ENCODE data around the gene CASP2.
"Not testable (repeated sequence)": the region's sequence is repeated elsewhere in the genome, so short reads cannot be mapped to it uniquely, and the experiment has no call there.

Gene CASP2

DNA sequence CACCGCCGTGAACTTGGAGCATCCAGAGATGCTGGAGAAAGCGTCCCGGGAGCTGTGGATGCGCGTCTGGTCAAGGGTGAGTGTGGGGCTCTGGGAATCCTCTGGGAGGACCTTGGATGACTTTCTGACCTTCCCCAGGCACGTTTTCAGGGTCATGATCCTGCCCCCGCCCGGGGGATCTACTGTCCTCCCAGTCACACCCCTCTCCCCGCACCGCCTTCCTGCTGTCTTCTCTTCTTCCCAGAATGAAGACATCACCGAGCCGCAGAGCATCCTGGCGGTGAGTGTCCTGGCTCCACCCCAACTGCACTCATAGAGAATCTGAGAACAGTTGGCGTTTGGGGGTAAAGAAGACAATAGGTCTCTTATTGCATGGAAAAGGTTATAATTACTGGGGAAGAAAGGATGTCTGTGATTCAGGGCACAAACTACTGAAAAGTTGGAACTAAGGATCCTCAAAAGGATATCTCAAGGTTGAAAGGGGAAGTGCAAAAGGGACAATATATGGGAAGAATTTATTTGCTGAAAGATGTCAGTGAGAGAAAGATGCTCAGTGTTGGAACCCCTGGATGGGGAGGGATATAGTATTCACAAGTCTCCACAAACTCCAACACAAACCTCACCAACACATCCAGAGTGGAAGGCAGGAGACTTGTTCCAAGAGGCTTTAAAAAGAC lies 23.0 kb upstream of the CASP2 start:
- no peak for DNase-seq

DNA sequence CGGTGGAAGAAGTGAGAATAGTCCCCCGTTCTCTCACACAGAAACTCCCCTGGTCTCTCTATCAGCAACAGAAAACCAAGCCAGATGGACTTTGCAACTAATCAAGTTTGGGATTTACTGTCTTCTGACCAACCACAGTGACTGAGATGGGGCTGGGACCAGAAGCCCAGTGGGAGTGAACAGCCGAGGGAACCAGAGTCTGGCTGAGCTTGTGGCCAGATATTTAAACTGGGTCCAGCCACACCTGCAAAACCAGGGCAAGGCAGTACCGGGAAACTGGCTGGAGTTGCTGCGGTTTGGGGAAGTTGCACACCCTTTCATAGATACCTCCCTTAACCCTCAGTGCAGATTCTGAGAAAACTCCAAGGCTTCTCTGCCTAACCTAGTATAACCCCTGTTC lies 18.9 kb upstream of the CASP2 start:
- DNase-seq: peak; percentile 90

DNA sequence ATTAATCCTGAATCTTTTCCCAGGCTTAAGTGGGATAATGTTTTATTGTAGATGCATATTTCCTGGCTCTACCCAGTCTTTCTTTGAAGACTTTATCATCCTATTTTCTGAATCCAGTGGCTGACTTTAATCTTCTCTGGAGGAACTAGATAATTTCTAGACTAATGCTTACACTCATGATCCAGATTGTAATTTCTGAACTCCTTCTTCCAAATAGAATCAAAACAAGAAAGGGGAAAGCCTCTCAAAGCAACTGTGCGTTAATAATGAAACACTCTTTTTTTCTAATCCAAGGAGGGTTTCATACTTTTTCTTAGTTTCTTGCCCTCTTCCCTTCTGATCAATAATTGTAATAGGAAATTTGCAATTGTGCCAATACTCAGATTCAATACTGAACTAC lies 16.9 kb upstream of the CASP2 start:
- DNase-seq: no peak

DNA sequence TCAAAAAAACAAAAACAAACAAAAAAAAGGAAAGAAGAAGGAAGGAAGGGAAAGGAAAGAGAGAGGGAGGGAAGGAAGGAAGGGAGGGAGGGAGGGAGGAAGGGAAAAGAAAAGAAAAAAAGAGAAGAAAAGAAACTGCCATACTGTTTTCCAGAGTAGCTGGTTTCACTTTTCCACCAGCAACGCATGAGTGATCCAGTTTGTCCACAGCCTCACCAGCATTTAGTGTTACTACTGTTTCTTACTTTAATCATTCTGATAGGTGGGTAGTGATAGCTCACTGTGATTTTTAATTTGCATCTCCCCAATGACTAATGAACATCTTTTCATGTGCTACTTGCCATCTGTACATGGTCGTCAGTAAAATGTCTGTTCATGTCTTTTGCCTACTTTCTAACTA lies 15.3 kb upstream of the CASP2 start:
- DNase-seq: no peak

DNA sequence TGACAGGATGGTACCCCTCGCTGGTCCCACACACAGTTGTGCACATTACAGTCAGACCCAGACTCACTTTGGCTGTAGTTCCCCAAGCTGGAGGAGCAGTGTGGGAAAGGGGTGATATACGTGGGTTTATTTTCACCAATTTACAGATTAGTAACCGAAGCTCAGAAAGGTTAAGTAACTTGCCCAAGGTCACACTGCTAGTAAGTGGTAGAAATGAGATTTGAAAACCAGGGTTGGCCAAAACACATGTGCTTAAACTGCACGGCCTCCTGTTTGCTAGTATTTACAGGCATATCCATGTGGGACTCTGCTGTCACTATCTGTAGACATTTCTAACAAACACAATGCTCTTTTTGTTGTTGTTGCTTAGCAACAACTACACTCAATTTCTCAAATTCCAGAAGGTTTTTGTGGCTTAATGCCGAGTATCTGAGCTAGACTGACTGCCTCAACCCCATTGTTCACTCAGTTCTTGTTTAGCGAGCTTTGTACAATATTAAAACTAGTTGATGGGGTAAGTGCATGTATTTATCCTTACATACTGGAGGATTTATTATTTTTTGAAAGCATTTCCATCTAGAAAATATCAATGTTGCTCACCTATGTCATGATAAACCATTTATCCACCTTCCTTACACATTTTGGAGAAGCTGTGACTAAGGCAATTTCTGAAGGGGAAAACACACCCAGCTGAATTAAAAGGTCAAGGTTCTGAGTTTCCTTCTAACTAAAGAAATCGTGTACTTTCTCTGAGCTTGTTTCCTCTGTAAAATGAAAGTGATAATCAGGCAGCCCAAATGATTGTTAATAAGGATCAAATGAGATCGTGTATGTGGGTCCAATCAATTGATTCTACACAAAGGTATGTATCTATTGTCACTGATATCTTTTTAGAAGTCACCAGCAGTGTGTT lies 8.7 kb upstream of the CASP2 start:
- DNase-seq: no peak

DNA sequence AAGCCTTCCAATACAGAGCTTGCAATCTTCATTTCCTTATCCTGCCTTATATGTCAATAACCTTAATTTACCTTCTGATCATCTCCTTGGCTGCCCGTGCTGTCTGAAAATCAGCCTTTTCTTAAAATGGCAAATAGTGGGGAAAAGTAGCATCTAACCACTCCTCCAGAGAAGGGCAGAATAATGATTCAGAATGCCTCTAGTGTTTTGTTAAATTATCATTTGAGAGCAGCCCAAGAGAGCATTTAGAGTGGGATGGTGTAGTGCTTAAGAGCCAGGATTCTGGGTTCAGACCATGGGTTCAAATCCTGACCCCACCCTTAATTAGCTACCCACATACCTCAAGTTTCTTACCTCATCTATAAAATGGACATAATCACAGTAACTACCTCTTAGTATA lies 8.0 kb upstream of the CASP2 start:
- no peak for DNase-seq

DNA sequence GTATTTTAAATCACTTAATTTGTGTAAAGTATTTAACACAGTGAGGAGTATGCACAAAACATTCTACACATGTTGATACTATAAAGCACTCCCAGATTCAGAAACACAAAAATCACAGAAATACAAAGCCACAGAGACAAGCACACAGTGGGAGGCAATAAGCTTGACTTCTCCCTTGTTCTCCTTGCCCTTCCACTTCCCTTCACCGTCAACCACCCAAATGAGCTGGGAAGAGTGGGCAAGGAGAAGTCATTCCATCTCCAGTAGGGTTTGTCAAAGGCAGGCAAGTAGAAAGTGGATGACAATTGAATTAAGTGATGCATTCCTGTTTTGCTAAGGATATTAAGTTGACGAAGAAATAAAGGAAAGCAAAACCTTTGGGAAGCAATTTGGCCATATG lies 7.6 kb upstream of the CASP2 start:
- DNase-seq: no peak

DNA sequence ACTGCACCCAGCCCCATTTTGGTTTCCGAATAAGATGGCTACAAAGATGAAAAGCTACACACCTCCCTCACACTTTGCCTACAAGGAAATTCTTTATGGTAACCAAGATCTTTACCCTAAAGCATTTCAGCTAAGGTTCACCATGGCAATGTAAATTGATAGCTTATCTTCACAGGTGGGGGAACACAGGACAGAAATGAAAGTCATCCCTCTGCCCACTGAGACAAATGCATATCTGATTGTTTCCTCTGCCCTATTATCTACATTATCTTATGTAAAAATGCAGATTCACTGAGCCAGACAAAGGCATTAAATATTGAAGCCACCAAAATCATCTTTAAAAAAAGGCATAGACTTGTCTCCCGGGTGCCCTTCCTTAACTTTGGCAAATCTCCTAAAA lies 6.6 kb upstream of the CASP2 start:
- no peak for DNase-seq

DNA sequence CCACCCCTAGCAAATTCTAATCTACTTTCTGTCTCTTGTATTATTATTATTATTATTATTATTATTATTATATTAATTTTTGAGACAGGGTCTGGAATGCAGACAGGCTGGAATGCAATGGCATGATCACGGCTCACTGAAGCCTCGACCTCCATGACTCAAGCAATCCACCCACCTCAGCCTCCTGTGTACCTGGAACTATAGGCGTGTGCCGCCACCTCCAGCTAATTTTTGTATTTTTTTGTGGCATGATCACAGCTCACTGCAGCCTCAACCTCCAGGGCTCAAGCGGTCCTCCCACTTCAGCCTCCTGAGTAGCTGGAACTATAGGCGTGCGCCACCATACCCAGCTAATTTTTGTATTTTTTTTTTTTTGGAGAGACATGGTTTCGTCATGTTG lies 6.0 kb upstream of the CASP2 start:
- DNase-seq: no peak

DNA sequence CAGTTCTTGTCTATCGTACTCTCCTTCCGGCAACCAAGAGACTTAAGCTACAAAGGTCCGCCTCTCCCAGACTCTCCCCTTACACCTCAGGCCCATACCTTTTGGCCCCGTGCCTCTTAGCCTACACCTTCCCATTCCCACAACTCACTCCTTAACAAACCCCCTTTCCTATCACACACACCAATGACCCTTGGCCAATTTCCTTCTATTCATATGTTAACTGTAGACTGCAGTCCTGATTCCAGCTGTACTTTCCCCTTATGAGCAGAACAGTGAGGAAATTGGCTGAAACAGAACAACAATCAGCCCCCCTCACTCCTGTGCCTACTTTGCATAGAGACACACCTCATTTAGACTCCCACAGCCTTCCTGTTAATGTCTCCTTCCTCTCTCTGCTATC lies 4.8 kb upstream of the CASP2 start:
- no peak for DNase-seq

DNA sequence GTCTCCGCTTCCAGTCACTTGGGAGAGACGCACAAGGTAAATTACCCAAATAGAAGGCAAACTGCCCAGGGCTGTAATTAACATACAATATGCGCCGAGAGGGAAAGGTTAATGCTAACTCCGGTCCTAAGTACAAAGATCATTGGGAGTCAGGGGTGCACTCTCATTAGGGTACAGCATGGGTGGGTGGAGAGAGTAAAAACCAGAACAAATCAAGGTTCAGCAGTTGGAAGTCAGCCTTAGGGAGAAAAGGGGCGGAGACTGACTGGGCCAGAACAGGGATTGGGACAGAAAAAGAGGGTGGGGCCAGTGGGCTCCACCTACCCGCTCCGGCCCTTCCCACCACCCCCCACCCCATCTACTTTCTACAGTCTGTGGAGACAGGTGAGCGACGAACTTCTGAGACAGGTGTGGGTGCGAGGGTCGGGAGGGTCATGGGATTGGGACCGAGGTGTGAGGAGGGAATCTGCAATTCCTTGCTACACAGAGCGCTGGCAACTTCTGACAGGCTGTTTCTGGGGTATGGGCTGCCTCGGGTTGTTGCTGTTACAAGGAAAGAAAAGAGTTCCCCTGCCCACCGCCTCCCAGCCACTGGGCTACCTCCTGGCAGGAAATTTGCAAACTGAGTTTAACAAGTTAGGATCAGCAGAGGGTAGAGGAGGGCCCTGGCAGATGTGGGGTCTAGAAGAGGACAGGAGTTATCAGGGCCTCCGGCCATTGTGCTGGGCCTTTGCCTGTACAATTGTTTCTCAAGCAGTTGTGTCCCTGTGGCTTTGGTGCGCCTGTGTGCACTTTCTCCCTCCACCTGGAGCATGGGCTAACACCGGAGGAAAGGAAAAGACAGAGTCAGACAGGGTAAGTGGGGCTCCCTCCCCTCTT lies 3.3 kb upstream of the CASP2 start, which contains the start of gene TMEM139:
TSS of gene TMEM139 (plus strand) at position 368 of the 879 bp plus-strand sequence. CDS start 1,000 bp downstream, outside the sequence.
- DNase-seq: no peak

DNA sequence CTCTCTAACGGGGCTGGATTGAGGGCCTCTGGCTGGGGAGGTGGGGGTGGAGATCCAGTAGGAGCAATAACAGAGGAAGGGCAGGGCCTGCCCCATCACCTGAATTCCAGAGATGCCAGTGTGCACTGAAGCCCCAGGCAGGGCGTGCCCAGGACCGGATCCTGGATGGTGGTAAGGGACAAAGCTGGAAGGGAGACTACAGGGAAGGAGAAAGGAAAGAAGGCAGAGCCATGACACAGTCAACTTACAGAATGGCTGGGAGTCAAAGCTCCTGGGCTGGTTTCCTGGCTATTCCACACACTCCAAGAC lies 2.7 kb upstream of the CASP2 start:
- DNase-seq: no peak

DNA sequence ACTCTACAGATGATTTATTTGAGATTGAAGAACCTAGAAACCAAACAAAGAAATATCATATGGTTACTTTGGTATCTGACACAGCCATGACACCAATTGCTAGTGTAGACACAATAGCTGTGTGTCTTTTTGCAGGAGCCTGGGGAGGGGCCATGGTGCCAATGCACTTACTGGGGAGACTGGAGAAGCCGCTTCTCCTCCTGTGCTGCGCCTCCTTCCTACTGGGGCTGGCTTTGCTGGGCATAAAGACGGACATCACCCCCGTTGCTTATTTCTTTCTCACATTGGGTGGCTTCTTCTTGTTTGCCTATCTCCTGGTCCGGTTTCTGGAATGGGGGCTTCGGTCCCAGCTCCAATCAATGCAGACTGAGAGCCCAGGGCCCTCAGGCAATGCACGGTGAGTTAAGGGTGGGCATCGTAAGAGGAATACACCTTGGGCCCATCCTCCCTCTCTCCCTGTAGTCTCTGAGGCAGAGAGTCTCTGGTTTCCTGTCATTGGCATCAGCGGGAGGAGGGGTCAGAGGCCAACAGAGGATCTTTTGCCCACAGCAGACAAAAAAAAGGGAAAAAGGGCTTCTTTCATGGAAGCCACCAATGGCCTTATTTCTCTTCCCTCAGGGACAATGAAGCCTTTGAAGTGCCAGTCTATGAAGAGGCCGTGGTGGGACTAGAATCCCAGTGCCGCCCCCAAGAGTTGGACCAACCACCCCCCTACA lies 2.2 kb upstream of the CASP2 start:
- DNase-seq: no peak

DNA sequence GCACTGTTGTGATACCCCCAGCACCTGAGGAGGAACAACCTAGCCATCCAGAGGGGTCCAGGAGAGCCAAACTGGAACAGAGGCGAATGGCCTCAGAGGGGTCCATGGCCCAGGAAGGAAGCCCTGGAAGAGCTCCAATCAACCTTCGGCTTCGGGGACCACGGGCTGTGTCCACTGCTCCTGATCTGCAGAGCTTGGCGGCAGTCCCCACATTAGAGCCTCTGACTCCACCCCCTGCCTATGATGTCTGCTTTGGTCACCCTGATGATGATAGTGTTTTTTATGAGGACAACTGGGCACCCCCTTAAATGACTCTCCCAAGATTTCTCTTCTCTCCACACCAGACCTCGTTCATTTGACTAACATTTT lies 1.6 kb upstream of the CASP2 start:
- no peak for DNase-seq

DNA sequence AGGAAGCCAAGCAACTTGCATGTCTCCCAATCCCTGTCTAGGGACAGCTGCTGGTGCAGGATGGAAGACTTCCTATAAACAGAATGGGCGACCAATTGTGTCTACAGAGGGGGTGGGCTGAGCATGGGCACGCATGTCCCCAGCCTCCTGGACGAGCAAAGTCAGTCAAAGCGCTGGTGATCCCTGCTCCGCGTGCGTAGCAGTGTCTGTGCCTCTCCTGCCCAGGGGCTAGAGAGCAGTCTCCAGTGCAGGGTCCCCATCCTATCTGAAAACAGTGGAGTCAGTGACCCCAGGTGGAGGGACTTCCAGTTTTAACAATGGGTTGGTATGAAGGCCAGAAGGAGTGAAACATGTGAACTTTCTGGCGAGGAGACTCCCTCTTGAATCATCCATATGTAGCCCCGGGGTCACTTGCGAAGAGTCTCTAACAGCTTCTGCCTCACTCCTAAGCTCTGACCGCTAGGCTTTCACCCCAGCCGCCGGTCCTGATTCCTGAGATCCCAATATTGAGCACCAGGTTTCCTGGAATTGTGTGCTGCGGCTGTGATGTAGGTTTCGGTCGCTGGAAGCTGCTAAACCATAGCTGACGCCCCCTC lies 714 bp upstream of the CASP2 start:
- DNase-seq: no peak

DNA sequence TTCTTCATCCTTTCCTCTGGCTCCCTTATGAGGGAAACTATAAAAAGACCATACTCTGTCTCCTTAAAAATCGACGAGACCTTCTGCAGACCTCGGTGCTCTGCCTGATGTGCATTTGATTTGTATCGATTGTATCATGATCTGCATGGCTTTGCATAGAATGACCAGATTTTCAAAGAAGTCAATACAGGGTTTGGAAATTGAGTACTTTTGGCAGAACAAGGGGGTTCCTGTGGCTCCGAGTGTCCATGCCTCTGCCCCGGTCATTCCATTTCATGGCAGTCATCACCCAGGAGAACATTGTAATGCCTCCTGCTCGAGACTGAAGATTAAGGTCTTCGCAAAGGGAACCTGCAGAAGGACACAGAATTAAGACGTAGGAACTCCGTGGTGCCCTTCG lies 685 bp downstream of the CASP2 start:
- no peak for DNase-seq

DNA sequence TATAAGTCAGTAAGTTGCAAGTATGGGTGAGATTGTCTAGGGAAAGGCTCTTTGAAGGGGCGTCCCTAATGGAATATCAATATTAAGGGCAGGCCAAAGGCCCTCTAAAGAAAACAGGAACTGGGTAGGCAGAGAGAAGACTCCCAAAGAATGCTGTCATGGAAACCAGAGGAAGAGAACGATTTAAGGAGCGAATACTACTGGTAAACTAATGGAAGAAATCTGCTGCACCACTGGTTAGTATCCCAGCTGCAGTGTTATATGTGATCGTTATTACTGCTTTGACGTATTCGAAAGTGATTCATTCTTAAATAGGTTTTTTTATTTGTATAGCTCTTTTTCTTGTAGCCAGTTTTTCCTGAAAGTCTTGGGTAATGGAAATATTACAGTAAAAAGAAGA lies 1.3 kb downstream of the CASP2 start:
- DNase-seq: peak; percentile 28

DNA sequence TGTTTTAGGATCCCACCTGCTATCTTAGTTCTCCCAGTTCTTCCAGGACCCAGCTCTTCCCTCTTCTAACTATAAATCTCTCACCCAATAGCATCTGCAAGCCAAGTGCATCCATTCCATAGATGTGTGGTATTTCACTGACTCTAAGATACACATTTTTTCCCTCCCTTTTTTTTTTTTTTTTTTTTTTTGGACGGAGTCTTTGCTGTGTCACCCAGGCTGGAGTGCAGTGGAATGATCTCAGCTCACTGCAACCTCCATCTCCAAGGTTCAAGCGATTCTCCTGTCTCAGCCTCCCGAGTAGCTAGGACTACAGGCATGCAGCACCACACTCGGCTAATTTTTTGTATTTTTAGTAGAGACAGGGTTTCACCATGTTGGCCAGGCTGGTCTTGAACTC lies 1.7 kb downstream of the CASP2 start:
- DNase-seq: not testable (repeated sequence)

DNA sequence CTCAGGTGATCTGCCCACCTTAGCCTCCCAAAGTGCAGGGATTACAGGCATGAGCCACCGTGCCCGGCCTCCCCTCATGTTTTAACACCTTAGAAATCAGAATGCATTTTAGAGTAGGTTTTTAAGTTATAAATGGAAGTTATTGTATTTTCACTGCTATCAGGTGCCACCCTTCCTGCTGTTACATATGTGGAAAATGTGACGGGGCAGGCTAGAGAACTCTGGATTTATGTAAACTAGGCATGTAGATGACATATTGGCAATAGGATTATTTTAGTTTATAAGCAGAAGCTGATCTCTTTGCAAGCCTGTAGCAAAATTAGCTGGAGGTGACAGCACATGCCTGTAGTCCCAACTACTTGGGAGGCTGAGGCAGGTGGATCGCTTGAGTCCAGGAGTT lies 2.1 kb downstream of the CASP2 start:
- DNase-seq: no peak

DNA sequence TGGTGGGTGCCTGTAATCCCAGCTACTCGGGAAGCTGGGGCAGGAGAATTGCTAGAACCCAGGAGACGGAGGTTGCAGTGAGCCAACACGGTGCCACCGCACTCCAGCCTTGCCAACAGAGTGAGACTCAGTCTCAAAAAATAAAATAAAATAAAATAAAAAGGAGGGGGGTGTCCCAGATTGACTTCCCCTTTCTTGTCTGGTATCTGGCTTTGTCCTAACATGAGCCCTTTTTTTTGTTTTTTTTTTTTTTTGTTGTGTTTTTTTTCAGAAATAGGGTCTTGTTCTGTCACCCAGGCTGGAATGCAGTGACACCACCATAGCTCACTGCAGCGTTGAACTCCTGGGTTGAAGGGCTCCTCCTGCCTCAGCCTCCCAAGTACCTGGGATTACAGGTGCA lies 4.7 kb downstream of the CASP2 start:
- no peak for DNase-seq

DNA sequence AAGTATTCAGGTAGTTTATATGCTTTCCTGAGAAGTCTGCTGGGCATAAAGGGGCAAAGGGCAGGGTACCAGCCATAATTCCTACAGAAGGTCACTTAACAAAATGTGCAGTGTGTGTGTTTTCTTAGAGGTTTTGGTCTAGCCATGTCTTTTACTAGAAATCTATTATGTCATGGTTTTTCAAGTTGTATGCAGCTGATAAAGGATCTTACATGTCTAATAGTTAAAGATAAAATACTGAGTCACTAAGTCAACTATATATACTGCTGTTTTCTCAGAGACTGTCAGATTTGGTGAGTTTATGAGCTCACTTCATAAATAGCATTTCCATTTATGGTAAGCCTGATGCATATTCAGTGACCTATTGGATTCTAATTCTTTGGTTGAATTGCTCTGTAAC lies 7.7 kb downstream of the CASP2 start:
- no peak for DNase-seq

DNA sequence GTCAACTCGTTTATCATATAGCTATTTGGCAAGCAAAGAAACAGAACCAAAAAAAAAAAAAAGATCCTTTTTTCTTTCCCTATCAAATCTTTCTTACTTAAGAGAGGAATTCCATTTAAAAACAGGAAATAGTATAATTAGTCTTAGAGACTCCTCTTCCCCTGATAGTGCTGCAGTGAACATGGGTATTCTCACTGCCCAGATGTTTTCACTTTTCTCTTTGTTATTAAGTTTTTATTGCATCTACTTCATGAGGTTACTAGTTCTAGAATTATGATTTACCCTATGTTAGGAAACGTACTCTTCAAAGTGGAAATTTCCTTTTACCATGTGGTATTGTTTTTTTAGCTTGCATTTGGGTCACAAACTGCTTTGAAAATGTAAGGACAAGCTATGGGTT lies 8.5 kb downstream of the CASP2 start:
- DNase-seq: no peak

DNA sequence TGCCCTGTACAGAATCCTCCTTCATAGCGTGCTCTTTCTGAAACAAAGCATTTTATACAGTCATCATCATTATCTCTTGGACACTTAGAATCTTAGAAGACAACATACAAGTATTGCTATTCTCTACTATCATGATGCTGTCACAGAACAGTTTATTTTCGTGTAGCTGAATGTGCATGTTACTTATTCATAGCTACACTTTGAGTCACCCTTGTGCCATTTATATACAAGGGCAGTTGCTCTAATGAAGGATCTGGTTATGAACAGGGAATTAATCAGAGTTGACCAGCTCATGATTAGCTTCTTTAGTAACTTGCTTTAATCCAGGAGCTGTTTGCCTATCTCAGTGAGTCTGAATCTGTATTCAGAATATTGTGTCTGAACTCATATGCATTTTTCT lies 11.2 kb downstream of the CASP2 start:
- DNase-seq: no peak
